ENCODE data around the gene GIMAP8. TPM values are rescaled to one million over a fixed set of nuclear protein-coding genes. Genes with fewer than 3 reads are reported as not detected.

The GIMAP8 gene
- total and polyA plus RNA-seq, 4 donors, result 3.9 to 8.8 (median 4.4) TPM

DNA sequence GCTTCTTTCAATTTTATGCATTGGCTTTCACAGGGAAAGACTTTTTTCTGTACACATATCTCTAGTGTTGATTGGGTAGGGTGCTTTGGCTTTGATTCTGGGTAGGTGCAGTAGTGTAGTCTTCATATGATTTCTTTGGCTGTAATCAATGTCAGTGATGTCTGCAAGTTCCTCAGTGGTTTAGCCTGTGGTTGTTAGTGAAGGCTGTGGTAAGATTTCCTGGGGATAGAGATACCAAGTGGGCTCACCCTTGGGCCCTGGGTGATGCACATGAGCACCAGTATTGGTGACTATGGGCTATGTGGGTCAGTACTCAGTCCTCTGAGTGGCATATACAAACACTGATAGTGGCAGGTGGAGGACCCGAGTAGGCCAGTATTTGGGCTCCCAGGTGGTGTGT, 13.0 kb downstream of the GIMAP8 start:
- no peaks in the 10 kb centered on the region for H3K4me1 ChIP-seq (ENCODE audit: control insufficient read depth, insufficient read depth, low read length)
- H3K4me3 ChIP-seq (ENCODE audit: low read depth, low read length), result no peak overlapping the region
- peaks cover 4% of the 10 kb centered on the region for H3K9me3 ChIP-seq (ENCODE audit: control insufficient read depth, insufficient read depth, low read length)
- no peaks in the 10 kb centered on the region for H3K27me3 ChIP-seq (ENCODE audit: control insufficient read depth, insufficient read depth, low read length)
- WGBS (ENCODE audit: insufficient coverage), result 100% methylated on average over 1 of the region's 1 CpG
- no peaks in the 10 kb centered on the region for H3K36me3 ChIP-seq (ENCODE audit: control insufficient read depth, insufficient read depth, low read length)
- DNase-seq (ENCODE audit: low read depth in 4 of 6, low spot score in 6 of 6), result no peak
- H3K27ac ChIP-seq (ENCODE audit: low read depth, low read length), result no peak overlapping the region

DNA sequence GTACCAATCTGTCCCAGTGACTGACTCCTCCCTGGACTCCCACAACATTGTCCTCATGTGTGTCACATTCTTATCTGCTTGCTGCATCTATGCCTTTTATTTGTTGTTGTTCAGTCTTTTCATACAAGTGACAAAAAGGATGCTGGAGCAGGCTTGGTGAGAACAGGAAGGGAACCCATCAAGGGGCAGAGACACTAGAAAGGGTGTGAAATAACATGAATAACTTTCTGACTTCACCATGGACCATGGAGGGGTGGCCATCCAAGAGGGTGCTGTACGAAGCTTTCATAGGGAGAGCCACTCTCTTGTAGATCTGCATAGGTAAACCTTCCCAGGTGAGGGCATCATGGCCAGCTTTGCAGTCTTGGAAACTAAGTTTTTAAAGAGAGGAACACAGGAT, 14.5 kb downstream of the GIMAP8 start:
- WGBS (ENCODE audit: insufficient coverage), result 100% methylated on average over 1 of the region's 1 CpG
- H3K4me1 ChIP-seq (ENCODE audit: control insufficient read depth, insufficient read depth, low read length), result no peaks in the 10 kb centered on the region
- H3K27ac ChIP-seq (ENCODE audit: low read depth, low read length), result no peak overlapping the region

DNA sequence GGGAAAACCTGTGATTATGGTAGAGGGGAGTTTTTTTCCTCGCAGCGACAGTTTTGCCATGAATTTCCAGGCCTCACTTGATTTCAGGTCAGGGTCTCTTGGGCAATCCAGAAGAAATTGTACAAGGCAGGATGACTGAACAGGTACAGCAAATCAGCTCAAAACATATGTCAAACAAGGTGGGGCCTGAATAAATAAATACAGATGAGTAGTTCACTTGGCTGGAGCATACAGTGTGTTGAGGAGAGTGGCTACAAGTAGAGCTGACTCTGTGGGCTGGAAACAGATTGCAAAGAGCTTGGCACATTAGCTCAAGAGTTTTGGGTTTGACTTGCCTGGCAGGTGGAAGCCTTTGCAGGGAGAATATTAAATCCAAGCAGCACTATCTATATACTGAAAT, 15.0 kb downstream of the GIMAP8 start:
- H3K36me3 ChIP-seq (ENCODE audit: control insufficient read depth, insufficient read depth, low read length), result no peaks in the 10 kb centered on the region
- no CpG with 5 or more reads among the region's 2 CpGs for WGBS (ENCODE audit: insufficient coverage)

More for the DNA sequence above, 14.5 kb downstream of the GIMAP8 start:
- Histone ChIP-seq H3K27me3 (ENCODE audit: control insufficient read depth, insufficient read depth, low read length) (no peaks in the 10 kb centered on the region), H3K9me3 (ENCODE audit: control insufficient read depth, insufficient read depth, low read length) (peaks cover 4% of the 10 kb centered on the region), H3K36me3 (ENCODE audit: control insufficient read depth, insufficient read depth, low read length) (no peaks in the 10 kb centered on the region), H3K4me3 (ENCODE audit: low read depth, low read length) (no peak overlapping the region)
- DNase-seq (ENCODE audit: low read depth in 4 of 6, low spot score in 6 of 6), result no peak

DNA sequence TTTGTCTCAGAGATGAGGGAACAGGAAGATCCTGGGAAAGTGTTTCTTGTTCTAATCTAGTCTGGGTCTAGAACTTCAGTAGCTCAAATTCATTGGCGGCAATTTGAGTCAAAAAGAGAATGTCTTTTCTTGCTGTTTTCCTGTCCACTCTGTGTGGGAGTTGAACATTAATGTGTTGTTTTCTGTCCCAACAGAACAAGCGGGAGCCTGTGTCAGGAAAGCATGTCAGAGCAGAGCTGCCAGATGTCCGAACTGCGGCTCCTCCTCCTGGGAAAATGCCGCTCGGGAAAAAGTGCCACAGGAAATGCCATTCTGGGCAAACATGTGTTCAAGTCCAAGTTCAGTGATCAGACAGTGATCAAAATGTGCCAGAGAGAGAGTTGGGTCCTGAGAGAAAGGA, 16.0 kb downstream of the GIMAP8 start:
- Histone ChIP-seq H3K27ac (ENCODE audit: low read depth, low read length) (no peak overlapping the region), H3K27me3 (ENCODE audit: control insufficient read depth, insufficient read depth, low read length) (no peaks in the 10 kb centered on the region), H3K4me1 (ENCODE audit: control insufficient read depth, insufficient read depth, low read length) (no peaks in the 10 kb centered on the region), H3K36me3 (ENCODE audit: control insufficient read depth, insufficient read depth, low read length) (no peaks in the 10 kb centered on the region), H3K9me3 (ENCODE audit: control insufficient read depth, insufficient read depth, low read length) (peaks cover 2% of the 10 kb centered on the region), H3K4me3 (ENCODE audit: low read depth, low read length) (no peak overlapping the region)
- DNase-seq (ENCODE audit: low read depth in 4 of 6, low spot score in 6 of 6), result no peak
- WGBS (ENCODE audit: insufficient coverage), result 80% methylated on average over 6 of the region's 6 CpGs

More for the DNA sequence above, 15.0 kb downstream of the GIMAP8 start:
- H3K4me1 ChIP-seq (ENCODE audit: control insufficient read depth, insufficient read depth, low read length), result no peaks in the 10 kb centered on the region
- H3K27me3 ChIP-seq (ENCODE audit: control insufficient read depth, insufficient read depth, low read length), result no peaks in the 10 kb centered on the region
- no peak overlapping the region for H3K27ac ChIP-seq (ENCODE audit: low read depth, low read length)
- peaks cover 3% of the 10 kb centered on the region for H3K9me3 ChIP-seq (ENCODE audit: control insufficient read depth, insufficient read depth, low read length)
- no peak for DNase-seq (ENCODE audit: low read depth in 4 of 6, low spot score in 6 of 6)
- H3K4me3 ChIP-seq (ENCODE audit: low read depth, low read length), result no peak overlapping the region

DNA sequence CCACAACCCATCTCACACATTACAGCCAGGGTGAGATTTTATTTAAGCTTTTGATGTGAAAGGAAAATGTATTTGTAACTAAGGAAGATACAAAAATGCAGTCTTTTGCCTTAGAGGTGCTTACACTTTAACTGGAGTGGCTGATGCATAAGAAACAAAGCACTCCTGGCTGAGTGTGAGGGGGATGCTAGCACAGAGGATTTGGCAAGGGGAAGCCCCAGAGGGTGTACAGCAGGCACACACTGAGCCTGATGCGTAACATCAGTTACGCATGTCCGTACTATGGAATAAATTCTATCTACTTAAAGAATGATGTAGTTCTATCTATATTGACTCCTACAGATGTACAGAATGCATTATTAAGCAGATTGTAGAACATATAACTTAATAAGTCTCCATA, 17.8 kb downstream of the GIMAP8 start:
- Histone ChIP-seq H3K4me1 (ENCODE audit: control insufficient read depth, insufficient read depth, low read length) (no peaks in the 10 kb centered on the region), H3K27ac (ENCODE audit: low read depth, low read length) (no peak overlapping the region), H3K4me3 (ENCODE audit: low read depth, low read length) (no peak overlapping the region), H3K36me3 (ENCODE audit: control insufficient read depth, insufficient read depth, low read length) (no peaks in the 10 kb centered on the region), H3K9me3 (ENCODE audit: control insufficient read depth, insufficient read depth, low read length) (no peaks in the 10 kb centered on the region), H3K27me3 (ENCODE audit: control insufficient read depth, insufficient read depth, low read length) (no peaks in the 10 kb centered on the region)
- no CpG with 5 or more reads among the region's 3 CpGs for WGBS (ENCODE audit: insufficient coverage)
- DNase-seq (ENCODE audit: low read depth in 4 of 6, low spot score in 6 of 6), result no peak

DNA sequence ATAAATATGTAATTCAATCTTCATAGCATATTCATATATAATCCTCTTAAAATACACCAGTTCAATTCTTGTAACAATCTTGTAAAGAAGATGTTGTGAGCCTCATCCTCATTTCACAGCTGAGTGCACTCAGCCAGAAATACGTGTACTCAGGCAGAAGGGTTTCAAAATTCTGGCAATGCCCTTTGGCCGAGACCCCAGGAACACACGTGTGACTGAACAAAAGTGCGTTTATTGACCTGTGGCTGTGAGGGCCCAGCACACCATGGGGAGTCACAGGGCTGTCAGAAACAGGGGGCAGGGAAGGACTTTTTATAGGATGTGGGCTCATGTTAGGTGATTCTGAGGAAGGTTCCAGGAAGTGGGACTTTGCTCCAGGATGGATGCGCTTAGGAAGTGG, 21.5 kb downstream of the GIMAP8 start:
- no peak for DNase-seq (ENCODE audit: low read depth in 4 of 6, low spot score in 6 of 6)
- Histone ChIP-seq H3K4me3 (ENCODE audit: low read depth, low read length) (no peak overlapping the region), H3K36me3 (ENCODE audit: control insufficient read depth, insufficient read depth, low read length) (no peaks in the 10 kb centered on the region), H3K27ac (ENCODE audit: low read depth, low read length) (no peak overlapping the region), H3K9me3 (ENCODE audit: control insufficient read depth, insufficient read depth, low read length) (no peaks in the 10 kb centered on the region), H3K4me1 (ENCODE audit: control insufficient read depth, insufficient read depth, low read length) (no peaks in the 10 kb centered on the region), H3K27me3 (ENCODE audit: control insufficient read depth, insufficient read depth, low read length) (no peaks in the 10 kb centered on the region)
- WGBS (ENCODE audit: insufficient coverage), result 41% methylated on average over 5 of the region's 5 CpGs

DNA sequence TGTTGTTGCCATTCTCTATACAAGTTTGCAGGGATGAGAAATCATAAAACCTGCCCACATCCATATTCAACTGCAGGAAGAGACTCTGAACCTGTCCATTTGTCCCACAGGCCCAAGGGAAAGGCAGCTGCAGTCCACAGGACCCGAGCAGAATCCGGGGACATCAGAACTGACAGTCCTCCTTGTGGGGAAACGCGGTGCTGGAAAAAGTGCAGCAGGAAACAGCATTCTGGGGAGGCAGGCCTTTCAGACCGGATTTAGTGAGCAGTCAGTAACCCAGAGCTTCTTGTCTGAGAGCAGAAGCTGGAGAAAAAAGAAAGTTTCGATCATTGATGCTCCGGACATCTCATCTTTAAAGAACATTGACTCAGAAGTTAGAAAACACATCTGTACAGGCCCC, 23.5 kb downstream of the GIMAP8 start:
- Histone ChIP-seq H3K4me3 (ENCODE audit: low read depth, low read length) (no peak overlapping the region), H3K9me3 (ENCODE audit: control insufficient read depth, insufficient read depth, low read length) (no peaks in the 10 kb centered on the region), H3K27ac (ENCODE audit: low read depth, low read length) (no peak overlapping the region), H3K4me1 (ENCODE audit: control insufficient read depth, insufficient read depth, low read length) (no peaks in the 10 kb centered on the region), H3K36me3 (ENCODE audit: control insufficient read depth, insufficient read depth, low read length) (no peaks in the 10 kb centered on the region), H3K27me3 (ENCODE audit: control insufficient read depth, insufficient read depth, low read length) (peaks cover 2% of the 10 kb centered on the region)
- DNase-seq (ENCODE audit: low read depth in 4 of 6, low spot score in 6 of 6), result no peak
- WGBS (ENCODE audit: insufficient coverage), result 87% methylated on average over 7 of the region's 7 CpGs

DNA sequence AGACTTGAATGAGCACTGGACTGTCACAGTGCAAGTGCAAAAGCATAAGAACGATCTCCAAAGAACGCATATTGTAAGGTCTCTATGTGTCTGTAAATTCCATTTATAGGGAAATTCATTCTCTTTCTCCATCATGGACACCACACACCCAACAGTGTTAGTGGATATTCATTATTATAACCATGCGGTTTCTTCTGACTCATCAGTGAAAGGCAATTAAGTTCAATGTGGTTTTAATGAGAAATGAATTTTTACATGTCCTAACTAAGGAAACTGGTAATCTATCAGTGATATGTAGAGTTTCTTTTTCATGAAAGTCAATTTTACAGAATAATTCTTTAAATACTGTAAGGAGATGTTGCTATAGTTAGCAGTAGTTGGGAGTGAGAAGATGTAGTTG, 25.9 kb downstream of the GIMAP8 start:
- DNase-seq (ENCODE audit: low read depth in 4 of 6, low spot score in 6 of 6), result no peak
- Histone ChIP-seq H3K9me3 (ENCODE audit: control insufficient read depth, insufficient read depth, low read length) (no peaks in the 10 kb centered on the region), H3K27ac (ENCODE audit: low read depth, low read length) (no peak overlapping the region), H3K36me3 (ENCODE audit: control insufficient read depth, insufficient read depth, low read length) (no peaks in the 10 kb centered on the region), H3K27me3 (ENCODE audit: control insufficient read depth, insufficient read depth, low read length) (peaks cover 2% of the 10 kb centered on the region), H3K4me1 (ENCODE audit: control insufficient read depth, insufficient read depth, low read length) (no peaks in the 10 kb centered on the region), H3K4me3 (ENCODE audit: low read depth, low read length) (no peak overlapping the region)
- no CpG with 5 or more reads among the region's 3 CpGs for WGBS (ENCODE audit: insufficient coverage)

DNA sequence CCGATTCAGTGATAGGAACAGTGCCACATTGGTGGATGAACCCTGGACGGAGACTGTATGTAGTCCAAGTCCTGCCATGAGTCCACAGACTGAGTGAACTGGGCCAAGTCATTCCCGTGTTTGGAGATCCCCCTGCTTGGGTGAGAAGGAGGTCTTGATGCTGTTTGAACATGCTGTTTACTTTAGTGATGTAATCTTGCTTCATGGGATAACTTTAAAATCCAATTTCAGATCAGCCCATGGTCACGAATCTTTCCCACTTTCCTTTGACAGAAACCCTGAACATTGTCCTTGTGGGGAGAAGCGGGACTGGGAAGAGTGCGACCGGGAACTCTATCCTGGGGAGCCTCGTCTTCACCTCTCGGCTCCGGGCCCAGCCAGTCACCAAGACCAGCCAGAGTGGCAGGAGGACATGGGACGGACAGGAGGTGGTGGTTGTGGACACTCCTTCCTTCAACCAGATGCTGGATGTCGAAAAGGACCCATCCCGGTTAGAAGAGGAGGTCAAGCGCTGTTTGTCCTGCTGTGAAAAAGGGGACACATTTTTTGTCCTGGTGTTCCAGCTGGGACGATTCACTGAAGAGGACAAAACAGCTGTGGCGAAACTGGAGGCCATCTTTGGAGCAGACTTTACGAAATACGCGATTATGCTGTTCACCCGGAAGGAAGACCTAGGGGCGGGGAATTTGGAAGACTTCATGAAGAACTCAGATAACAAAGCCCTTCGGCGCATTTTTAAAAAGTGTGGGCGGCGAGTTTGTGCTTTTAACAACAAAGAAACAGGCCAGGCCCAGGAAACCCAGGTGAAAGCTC, 26.6 kb downstream of the GIMAP8 start:
- peaks cover 2% of the 10 kb centered on the region for H3K27me3 ChIP-seq (ENCODE audit: control insufficient read depth, insufficient read depth, low read length)
- H3K9me3 ChIP-seq (ENCODE audit: control insufficient read depth, insufficient read depth, low read length), result no peaks in the 10 kb centered on the region
- WGBS (ENCODE audit: insufficient coverage), result 94% methylated on average over 25 of the region's 25 CpGs
- DNase-seq (ENCODE audit: low read depth in 4 of 6, low spot score in 6 of 6), result no peak
- H3K36me3 ChIP-seq (ENCODE audit: control insufficient read depth, insufficient read depth, low read length), result no peaks in the 10 kb centered on the region
- H3K4me1 ChIP-seq (ENCODE audit: control insufficient read depth, insufficient read depth, low read length), result no peaks in the 10 kb centered on the region
- H3K27ac ChIP-seq (ENCODE audit: low read depth, low read length), result no peak overlapping the region
- H3K4me3 ChIP-seq (ENCODE audit: low read depth, low read length), result no peak overlapping the region

DNA sequence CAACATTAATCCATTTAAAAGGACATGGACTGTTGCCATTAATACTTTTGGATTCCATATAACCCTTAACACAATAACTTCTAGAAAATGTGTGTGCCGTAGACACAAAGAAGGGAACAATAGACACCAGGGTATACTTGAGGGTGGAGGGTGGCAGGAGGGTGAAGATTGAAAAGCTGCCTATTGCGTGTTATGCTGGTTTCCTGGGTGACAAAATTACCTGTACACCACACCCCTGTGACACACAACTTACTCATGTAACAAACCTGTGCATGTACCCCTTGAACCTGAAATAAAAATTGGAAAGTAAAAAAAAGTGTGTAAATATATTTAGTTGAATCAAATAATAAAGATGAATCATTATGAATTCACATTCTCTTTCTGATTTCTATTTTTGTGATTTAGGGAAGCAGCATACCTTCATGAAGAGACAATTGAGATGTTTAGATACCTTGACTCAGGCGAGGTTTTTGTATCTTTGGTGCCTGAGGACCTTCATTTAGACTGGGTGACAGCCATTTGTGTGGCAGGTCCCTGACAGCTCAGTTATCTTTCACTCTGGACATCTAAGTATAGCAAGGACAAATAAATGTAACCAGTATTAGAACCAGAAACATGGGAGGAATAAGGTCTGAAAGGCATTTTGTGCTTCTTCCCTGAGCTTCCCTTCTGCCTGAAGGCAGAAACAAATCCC, 28.7 kb downstream of the GIMAP8 start:
- H3K4me3 ChIP-seq (ENCODE audit: low read depth, low read length), result no peak overlapping the region
- H3K9me3 ChIP-seq (ENCODE audit: control insufficient read depth, insufficient read depth, low read length), result no peaks in the 10 kb centered on the region
- DNase-seq (ENCODE audit: low read depth in 4 of 6, low spot score in 6 of 6), result no peak
- H3K4me1 ChIP-seq (ENCODE audit: control insufficient read depth, insufficient read depth, low read length), result no peaks in the 10 kb centered on the region
- peaks cover 2% of the 10 kb centered on the region for H3K27me3 ChIP-seq (ENCODE audit: control insufficient read depth, insufficient read depth, low read length)
- no peak overlapping the region for H3K27ac ChIP-seq (ENCODE audit: low read depth, low read length)
- WGBS (ENCODE audit: insufficient coverage), result 50% methylated on average over 1 of the region's 3 CpGs
- H3K36me3 ChIP-seq (ENCODE audit: control insufficient read depth, insufficient read depth, low read length), result no peaks in the 10 kb centered on the region
